HG03025 (cell line): ENCODE data around the gene PADI6.

Source experiments
- ATAC-seq: cut with Tn5 transposase; IDR thresholded peaks from one replicate; pipeline ENCODE4 v1.9.1; 2021; ENCODE audit warnings: mild to moderate bottlenecking, moderate library complexity; ENCODE audit not compliant: unreplicated experiment, low FRiP score

The PADI6 gene

GRCh38 chr1:17432412-17432811 lies 60.4 kb downstream of the PADI6 start:
- no peak for ATAC-seq

GRCh38 chr1:17433261-17433660 lies 61.3 kb downstream of the PADI6 start:
- ATAC-seq, result no peak

GRCh38 chr1:17434016-17434415 lies 62.0 kb downstream of the PADI6 start:
- no peak for ATAC-seq

GRCh38 chr1:17434601-17435000 lies 62.6 kb downstream of the PADI6 start:
- ATAC-seq, result no peak

- no peak for ATAC-seq
Observed at GRCh38 chr1:17436380-17437174, 64.6 kb downstream of the PADI6 start.

GRCh38 chr1:17437260-17437579 lies 65.2 kb downstream of the PADI6 start:
- no peak for ATAC-seq

GRCh38 chr1:17437580-17438317 lies 65.8 kb downstream of the PADI6 start:
- peak; percentile 34 for ATAC-seq

- peak; percentile 40 for ATAC-seq
Observed at GRCh38 chr1:17438318-17439249, 66.6 kb downstream of the PADI6 start.

- peak; percentile 35 for ATAC-seq
Observed at GRCh38 chr1:17439250-17440073, 67.5 kb downstream of the PADI6 start, which contains the start of gene RCC2. Gene RCC2 (minus strand): TSS chr1:17439677. CDS start chr1:17438514, 1,163 bp downstream.

- ATAC-seq, result no peak
Observed at GRCh38 chr1:17440074-17440826, 68.3 kb downstream of the PADI6 start.

- no peak for ATAC-seq
Observed at GRCh38 chr1:17440827-17441168, 68.8 kb downstream of the PADI6 start.

- ATAC-seq, result no peak
Observed at GRCh38 chr1:17441265-17441992, 69.4 kb downstream of the PADI6 start.

GRCh38 chr1:17441993-17442357 lies 70.0 kb downstream of the PADI6 start:
- no peak for ATAC-seq

GRCh38 chr1:17442841-17443240 lies 70.8 kb downstream of the PADI6 start:
- no peak for ATAC-seq

GRCh38 chr1:17447501-17447992 lies 75.6 kb downstream of the PADI6 start:
- no peak for ATAC-seq
